Measurements from ENCODE around the gene UBE2Z.
"Not testable (repeated sequence)": the region's sequence is repeated elsewhere in the genome, so short reads cannot be mapped to it uniquely, and the experiment has no call there.

Gene UBE2Z

DNA sequence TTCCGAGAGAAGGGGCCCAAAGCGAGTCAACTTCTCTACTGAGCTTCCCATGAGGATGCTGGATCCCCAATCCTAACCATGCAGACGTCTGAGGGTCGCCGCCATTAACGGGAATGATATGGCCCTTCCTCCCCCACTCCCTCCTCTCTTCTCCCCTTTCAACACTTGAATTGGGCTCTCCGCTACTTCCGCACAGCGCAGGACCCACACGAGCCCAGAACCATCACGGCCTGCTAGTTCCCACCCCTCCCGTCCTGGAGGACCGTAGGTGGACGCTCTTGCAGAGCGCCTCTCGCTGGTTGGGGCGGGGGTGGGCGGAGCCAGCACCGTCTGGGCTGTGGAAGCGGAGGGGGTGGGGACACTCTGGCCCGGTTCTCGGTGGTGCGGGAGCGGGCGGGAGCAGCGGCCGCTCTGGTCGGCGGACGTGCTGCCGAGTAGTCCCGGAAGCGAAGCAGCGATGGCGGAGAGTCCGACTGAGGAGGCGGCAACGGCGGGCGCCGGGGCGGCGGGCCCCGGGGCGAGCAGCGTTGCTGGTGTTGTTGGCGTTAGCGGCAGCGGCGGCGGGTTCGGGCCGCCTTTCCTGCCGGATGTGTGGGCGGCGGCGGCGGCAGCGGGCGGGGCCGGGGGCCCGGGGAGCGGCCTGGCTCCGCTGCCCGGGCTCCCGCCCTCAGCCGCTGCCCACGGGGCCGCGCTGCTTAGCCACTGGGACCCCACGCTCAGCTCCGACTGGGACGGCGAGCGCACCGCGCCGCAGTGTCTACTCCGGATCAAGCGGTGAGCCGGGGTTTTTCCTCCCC, at the start of gene UBE2Z:
TSS of gene UBE2Z (plus strand) at position 361 of the 797 bp plus-strand sequence. CDS start at position 458, 97 bp downstream.
- peak; percentile 88 for DNase-seq (ENCODE audit: low read depth, low spot score)

DNA sequence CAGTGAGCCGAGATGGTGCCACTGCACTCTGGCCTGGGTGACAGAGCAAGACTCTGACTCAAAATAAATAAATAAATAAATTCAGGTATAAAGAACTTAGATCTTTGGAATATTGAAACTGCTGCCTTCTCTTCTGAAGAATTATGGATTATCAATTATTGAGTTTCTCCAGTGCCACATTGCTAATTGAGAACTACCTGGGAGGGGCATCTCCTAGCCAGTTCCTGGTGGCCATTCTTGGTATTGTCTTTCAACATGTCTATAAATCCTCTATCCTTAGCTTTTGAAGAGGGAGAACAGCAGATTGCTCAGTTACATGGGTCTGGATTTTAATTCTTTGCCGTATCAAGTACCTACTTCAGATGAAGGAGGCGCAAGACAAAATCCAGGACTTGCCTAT, 48.2 kb upstream of the UBE2Z start:
- DNase-seq (ENCODE audit: low read depth, low spot score) = no peak

DNA sequence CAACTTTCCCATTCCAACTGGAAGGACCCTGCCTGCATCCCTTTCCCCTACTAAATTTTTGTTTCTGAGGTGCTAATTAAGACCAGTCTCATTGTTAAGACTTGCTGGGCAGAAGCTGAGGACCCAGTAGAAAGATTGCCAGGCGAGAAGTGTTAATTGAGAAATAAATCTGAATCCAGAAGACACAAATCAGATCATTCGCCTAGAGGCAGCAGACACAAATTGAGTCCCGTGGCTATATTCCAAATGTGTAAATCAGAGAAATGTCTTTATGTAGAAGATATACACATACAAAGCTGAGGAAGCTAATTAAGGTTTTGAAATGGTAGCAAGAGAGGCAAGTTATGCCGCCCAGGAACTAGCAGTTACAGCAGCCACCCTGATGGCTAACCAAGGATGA, 47.8 kb upstream of the UBE2Z start:
- no peak for DNase-seq (ENCODE audit: low read depth, low spot score)

DNA sequence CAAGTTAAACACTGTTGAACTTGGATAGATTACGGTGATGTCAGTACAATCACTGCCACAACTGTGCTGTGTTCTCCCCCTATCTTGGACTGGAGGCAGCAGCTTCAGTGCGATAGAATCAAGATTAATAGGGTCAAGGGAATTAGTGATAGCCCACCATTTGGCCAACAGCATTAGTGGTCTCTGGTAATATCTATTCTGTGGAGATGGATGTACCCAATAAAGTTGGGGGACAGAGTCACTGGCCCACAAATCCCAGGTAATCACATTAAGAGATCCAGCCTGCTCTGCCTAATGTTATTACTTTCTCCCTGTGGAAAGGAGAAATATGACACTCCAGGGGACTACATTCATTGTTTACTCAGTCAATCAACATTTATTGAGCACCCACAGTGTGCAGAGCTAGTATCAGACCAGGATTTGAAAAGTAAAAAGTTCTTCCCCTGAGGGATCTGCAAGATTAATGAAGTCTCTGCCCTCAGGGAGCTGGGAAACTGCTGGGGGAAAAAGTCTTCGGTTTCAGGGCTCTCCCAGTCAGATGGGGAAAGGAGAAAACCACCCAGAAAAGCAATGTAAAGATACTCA, 39.2 kb upstream of the UBE2Z start:
- no peak for DNase-seq (ENCODE audit: low read depth, low spot score)

DNA sequence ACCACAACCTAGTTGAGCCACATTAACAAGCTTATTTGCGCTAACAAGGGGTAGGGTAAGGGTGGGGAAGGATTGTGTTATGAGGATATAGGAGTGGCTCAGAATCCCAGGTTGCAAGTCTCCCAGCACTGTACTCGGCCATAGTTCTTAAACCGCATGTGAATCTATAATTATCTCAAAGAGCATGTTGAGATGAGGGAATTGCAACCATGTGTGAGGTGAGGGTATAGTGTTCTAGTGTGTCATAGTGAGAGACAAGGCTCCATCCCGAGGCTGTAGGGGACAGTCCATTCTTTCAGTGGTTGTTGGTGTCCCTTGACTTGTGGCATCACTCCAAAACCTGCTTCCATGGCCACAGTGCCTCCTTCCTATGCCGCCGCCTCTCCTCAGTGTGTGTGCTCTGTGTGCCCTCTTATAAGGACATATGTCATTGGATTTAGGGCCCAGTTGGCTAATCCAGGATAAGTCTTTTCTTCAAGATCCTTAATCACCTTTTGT, 38.3 kb upstream of the UBE2Z start:
- DNase-seq (ENCODE audit: low read depth, low spot score) = no peak

DNA sequence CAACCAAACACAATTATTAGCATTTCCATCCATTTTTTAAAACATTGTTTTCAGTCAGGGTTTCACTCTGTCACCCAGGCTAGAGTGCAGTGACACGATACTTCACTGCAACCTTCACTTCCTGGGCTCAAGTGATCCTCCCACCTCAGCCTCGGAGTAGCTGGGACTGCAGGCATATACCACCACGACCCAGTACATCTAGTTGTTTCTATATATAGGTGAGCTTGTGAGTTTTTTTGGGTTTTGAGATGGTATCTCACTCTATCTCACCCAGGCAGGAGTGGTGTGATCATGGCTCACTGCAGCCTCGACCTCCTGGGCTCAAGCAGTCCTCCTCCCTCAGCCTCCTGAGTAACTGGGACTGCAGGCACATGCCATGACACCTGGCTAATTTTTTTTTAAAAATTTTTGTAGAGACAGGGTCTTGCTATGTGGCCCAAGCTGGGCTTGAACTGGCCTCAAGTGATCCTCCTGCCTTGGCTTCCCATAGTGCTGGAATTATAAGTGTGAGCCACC, 37.1 kb upstream of the UBE2Z start:
- DNase-seq (ENCODE audit: low read depth, low spot score) = no peak

DNA sequence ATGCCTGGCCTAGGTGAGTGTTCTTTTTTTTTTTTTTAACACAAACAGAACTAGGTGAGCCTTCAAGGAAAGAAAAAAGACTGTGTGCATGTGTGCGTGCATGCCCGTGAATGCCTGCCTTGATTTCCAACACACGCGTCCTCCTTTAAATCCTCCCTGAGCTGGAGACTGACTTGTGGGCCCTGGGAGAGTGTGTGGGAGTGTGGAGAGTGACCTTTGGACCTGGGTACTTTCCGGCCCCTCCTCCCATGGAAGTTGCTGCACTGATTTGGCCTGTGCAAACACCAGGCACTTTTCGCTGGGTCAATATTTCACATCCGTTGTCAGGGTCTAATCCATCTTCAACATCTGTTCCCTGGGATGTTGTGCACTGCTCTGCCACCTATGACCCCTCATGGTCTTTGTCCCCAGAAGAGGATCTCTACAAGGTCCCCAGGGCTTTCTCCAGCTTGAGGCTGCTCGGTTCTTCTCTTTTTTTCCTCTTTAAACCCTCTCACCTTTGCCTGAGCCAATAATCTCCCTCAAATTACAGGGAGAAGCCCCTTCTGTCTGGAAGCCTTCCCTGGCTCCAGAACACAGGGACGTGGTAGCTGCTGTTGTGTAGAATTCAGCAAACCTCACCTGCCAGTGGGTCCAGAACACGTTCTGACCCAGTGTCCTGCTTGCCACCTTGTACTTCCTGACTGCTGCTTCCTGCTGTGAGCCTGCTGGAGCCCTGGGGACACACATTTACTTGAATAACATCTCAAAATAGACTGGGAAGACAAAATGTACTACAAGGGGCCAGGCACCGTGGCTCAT, 36.5 kb upstream of the UBE2Z start:
- no peak for DNase-seq (ENCODE audit: low read depth, low spot score)

DNA sequence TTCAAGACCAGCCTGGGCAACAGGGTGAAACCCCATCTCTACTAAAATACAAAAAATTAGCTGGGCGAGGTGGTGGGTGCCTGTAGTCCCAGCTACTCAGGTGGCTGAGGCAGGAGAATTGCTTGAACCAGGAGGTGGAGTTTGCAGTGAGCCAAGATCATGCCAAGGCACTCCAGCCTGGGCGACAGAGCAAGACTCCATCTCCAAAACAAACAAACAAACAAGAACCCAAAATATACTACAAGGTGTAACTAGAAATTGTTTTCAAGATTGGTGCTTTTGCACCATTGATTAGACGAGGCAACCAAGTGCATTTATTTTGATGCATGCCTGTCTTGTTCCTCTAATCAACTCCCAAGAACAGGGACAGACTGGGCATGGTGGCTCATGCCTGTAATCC, 35.8 kb upstream of the UBE2Z start:
- DNase-seq (ENCODE audit: low read depth, low spot score) = not testable (repeated sequence)

DNA sequence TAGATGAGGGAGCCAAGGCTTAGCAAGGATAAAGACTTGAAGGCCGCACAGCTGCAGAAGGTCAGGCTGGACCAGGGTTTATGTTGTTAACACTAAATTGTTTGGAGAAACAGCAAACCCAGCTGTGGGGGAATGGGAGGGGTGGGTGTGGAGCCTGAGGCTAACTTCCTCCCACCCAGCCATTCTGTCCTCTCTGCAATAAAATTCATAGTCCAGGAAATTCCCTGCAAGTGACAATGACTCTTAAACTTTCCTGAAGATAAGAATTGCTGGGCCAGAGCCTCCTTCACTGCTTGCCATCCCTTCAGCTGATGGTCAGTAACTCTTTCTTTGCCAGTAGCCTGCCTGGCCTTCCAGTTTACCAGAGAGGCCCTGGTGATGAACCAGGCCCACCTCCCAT, 35.0 kb upstream of the UBE2Z start:
- no peak for DNase-seq (ENCODE audit: low read depth, low spot score)

DNA sequence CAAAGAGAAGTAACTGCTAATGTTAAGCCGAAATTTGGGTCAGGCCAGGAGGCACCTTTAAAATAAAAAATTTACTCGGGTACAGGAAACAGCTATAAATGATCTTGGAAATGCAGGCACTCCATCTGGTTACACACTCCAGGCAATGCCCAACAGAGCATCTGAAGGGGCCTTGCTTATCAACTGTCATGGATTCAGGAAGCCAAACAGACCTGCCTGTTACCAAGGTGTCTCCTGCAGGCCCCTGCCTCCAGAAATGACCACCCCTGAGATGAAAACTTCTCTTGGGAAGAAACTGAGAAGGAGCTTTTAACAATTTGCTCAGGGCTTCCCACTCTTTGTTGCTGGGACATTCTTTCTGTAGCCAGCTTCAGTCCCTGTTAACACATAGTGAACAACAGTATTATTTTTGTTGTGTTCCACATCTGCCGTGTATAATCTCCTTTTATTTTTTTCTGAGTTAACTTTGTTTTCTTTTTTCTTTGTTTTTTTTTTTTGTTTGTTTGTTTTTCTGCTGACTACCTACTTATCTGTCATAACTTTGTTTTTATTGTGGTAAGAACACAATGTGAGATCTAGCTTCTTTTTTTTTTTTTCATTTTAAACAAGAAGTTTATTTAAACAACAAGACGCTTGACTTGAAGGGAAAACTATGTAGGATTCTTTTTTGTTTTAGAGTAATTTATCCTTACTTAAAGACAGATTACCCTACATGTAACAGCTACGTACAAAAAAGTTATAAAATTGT, 34.3 kb upstream of the UBE2Z start:
- no peak for DNase-seq (ENCODE audit: low read depth, low spot score)

DNA sequence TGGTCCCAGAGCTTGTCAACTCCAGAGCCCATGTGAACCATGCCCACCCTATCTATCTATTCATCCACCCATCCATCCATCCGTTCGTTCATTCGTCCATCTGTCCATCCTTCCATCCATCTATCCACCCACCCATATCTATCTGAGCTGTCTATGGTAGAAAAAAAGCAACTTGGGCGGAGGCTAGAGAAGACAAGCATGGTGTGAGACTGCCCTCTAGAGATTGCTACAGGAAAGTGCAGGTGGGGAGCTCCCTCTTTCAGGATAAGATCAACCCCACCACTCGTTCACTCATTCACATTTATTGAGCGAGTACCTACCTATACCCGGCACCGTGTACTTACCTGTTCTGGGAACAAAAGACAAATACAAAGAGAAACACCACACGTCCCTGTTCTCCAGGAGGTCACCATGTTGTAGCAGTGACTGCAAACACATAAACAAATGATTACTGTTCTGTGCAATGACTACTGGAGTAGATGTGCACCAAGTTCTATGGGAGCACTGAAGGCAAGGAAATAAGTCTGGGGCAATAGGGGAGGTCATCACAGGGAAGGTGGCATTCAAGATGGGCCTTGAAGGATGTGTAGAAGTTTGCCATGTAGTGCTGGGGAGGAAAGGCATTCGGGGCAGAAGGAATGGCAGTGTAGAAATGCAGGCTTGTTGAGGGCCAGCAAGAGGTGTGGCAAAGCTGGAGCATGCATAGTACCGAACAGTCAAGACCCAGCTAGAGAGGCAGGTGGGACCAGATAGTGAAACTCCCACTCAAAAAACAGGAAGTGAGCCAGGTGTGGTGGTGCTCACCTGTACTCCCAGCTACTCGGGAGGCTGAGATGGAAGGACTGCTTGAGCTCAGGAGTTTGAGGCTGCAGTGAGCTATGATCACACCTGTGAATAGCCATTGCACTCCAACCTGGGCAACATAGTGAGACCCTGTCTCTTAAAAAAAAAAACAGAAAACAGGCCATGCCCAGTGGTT, 29.0 kb upstream of the UBE2Z start:
- peak; percentile 25 for DNase-seq (ENCODE audit: low read depth, low spot score)

DNA sequence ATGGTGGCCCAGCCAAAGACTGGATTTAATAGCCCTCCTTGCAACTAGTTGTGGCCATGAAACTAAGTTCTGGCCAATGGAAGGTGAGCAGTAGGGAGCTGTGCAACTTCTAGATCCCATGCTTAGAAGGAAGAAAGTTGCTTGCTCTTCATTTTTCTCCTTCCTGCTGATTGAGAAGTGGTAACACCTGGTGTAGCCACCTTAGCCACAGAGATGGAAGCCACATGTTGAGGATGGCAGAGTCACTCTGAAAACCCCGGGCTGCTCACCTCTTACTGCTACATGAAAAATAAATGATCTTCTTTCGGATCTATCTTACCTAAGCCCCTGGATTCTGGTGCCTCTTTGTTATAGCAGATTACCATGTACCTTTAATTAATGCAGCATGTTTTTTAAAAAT, 25.9 kb upstream of the UBE2Z start:
- no peak for DNase-seq (ENCODE audit: low read depth, low spot score)

DNA sequence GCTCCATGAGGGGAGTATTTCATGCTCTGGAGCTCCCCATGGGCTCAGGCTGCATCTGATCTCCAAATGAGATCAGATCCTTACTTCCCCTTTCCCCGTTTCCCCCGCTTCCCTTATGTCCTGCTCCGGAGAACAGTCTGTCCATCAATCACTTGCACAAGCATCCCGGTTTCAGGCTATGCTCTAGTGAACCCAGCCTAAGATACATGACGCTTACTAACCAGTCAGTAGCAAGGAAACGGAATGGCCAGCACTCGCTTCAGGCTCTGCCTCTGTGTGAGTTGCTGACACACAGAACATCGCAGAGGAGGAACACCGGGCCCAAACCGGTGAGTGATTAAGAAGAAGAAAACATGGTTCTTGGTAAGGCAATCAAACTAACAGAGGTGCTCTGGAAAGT, 25.0 kb upstream of the UBE2Z start:
- no peak for DNase-seq (ENCODE audit: low read depth, low spot score)

DNA sequence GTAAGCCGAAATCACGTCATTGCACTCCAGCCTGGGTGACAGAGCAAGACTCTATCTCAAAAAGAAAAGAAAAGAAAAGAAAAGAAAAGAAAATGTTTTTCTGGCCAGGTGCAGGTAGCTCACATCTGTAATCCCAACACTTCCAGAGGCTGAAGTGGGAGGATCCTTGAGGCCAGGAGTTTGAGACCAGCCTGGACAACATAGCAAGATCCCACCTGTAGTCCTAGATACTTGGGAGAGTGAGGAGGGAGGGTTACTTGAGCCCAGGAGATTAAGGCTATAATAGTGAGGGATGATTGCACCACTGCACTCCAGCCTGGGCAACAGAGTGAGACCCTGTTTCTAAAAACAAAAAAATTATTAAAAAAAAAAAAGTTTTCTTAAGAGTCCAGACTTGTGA, 18.1 kb upstream of the UBE2Z start:
- no peak for DNase-seq (ENCODE audit: low read depth, low spot score)

DNA sequence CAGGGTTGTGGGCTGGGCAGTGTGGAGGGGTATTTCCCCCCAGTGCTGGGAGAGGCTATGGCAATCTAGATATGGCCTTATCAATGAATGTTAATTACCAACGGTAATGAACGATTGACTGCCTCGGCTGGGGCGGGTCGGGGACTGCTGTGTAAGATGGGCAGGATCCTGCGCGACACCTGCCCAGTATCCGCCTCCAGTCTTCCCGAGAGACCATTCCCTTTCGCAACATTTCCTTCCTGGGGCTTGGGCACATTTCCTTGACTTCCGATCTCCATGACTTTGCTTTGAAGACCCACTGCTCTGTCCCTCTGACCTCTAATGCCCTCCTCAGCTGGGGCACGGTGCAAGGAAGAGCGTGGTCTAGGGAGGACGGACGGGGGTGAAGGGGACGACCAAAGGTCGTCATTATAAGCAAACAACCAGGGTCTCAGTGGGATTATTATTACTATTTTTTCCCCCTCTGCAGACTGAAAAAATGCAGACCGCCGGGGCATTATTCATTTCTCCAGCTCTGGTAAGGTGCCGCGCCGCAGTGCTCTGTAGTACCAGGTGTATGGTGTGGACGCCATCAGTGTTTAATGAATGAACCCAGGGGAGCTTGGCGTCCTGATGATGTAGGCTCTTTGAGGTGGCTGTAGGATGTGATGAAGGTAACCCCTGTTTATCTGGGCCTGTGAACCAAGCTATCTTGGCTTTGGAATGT, 15.1 kb upstream of the UBE2Z start:
- no peak for DNase-seq (ENCODE audit: low read depth, low spot score)

DNA sequence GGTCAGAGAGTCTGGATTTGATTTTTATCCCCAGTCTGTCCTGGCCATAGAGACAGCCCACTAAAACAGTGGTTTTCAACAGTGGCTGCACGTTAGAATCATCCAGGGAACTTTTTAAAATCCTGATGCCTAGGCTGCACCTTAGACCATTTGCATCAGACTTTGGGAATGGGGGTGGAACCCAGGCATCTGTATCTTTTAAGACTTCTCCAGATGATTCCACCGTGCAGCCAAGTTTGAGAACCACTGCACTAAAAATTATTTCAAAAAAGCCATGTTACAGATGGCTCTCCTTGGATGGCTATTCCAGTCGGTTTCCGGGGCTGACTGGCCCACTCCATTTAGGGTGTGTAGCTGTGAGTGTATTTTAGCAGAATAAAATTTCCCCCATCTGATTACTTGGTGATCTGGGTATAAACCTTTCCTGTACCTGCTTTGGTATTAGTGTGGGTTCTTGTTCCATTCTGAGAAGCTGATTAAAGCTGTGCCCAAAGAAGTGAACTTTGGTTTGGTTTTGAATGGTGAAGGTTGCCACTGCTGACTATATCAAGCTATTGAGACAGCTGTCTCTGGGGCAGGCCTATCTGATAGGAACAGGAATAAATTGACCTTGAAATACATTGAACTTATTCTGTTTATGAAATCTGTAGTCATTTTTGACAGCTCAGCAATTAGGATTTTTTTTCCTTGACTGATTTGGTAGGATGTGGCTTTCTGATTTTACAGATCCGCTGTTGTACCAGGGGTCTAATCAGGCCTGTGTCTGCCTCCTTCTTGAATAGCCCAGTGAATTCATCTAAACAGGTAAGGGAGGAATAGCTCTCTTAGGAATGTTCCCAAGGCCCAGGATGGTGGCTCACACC, 14.3 kb upstream of the UBE2Z start:
- DNase-seq (ENCODE audit: low read depth, low spot score) = no peak

DNA sequence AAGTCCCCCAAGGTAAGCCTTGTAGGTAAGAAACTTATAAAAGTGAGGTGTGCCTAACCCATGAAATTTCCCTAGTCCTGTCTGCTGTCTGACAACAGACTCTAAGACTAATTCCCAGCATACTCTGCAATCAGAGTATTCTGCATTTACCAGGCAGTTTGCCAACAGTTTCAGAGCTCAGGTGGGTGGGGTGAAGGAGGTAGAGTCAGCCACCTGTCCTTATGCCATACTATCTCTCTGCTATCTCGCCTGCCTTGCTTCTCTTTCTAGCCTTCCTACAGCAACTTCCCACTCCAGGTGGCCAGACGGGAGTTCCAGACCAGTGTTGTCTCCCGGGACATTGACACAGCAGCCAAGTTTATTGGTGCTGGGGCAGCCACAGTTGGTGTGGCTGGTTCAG, 13.3 kb upstream of the UBE2Z start:
- no peak for DNase-seq (ENCODE audit: low read depth, low spot score)

DNA sequence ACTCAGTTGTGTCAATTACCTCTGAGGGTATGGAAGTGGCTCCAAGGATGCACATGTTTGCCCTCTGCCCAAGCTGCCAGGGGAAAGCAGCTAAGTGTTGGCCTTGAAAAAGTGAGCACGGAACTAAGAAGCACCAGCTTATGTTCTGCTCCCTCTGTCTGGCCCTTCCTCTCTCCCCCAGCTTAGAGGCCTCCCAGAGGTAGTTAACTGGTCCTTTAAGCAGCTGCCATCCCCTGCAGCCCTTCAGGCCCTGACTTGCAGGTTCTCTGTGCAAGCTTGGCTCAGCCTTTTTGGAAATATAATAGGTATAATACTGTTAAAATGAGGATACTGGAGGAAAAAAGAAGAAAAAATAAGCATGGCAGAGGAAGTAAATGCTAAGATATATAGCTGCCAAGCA, 7.0 kb upstream of the UBE2Z start:
- no peak for DNase-seq (ENCODE audit: low read depth, low spot score)

DNA sequence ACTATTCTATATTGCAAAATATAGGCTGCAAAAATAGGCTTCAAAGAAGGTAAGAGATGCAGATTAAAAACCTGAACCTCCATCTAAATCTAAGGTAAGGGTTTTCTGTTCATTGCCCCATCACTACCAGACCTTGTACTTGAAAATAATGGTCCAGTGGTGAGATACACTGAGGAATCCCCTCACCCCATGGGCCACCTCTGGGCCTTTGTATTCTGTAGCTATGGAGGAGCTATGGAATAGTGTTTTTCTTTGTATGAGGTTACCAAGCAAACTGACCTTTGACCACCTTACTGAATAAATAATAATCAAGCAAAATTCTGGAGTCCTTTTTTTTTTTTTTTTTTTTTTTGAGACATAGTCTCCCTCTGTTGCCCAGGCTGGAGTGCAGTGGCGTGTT, 4.8 kb upstream of the UBE2Z start:
- no peak for DNase-seq (ENCODE audit: low read depth, low spot score)
